Measurements from ENCODE around the gene PLEKHN1.

PLEKHN1 gene

GRCh38 chr1:934991-935750 is 31.1 kb upstream of the PLEKHN1 start (continued):
- no peak for TF ChIP-seq HIC1 (tag by site-specific recombination; IDR thresholded peaks at IDR 0.05)
- no peak for TF ChIP-seq GLI2 (tag by site-specific recombination; IDR thresholded peaks at IDR 0.05; ENCODE audit: borderline replicate concordance, low read depth)
- TF ChIP-seq ZNF19 (tag by site-specific recombination; IDR thresholded peaks at IDR 0.05; ENCODE audit: low read depth), result no peak
- TF ChIP-seq ZBTB26 (tag by site-specific recombination; optimal IDR thresholded peaks at IDR 0.05), result peak; percentile 37
- no peak for TF ChIP-seq PATZ1 (tag by site-specific recombination; IDR thresholded peaks at IDR 0.05)
- 0 out of 2 replicates have a peak, but pooled peaks have one; percentile 8 for TF ChIP-seq ZSCAN16 (tag by site-specific recombination; IDR thresholded peaks at IDR 0.05)
- TF ChIP-seq RBAK (tag by site-specific recombination; IDR thresholded peaks at IDR 0.05), result no peak
- TF ChIP-seq ZNF529 (tag by site-specific recombination; IDR thresholded peaks at IDR 0.05; ENCODE audit: insufficient replicate concordance), result no peak
- TF ChIP-seq ZNF626 (tag by site-specific recombination; IDR thresholded peaks at IDR 0.05), result no peak
- no peak for TF ChIP-seq HOXA7 (CRISPR knock-in tag; IDR thresholded peaks at IDR 0.05; ENCODE audit: borderline replicate concordance)
- no peak for TF ChIP-seq TCF7L2 (IDR thresholded peaks at IDR 0.05; ENCODE audit: borderline replicate concordance, low read depth, low read length)
- no peak for TF ChIP-seq ZSCAN23 (tag by site-specific recombination; IDR thresholded peaks at IDR 0.05)
- TF ChIP-seq ZFP69B (tag by site-specific recombination; IDR thresholded peaks at IDR 0.05), result peak; percentile 64
- no peak for TF ChIP-seq ZNF16 (tag by site-specific recombination; IDR thresholded peaks at IDR 0.05; ENCODE audit: low read depth)
- TF ChIP-seq SP3 (tag by site-specific recombination; IDR thresholded peaks at IDR 0.05), result no peak
- no peak for TF ChIP-seq ZSCAN18 (tag by site-specific recombination; IDR thresholded peaks at IDR 0.05)
- no peak for TF ChIP-seq ZBTB44 (tag by site-specific recombination; IDR thresholded peaks at IDR 0.05)
- no peak for TF ChIP-seq ZNF223 (tag by site-specific recombination; IDR thresholded peaks at IDR 0.05)
- TF ChIP-seq ZNF837 (tag by site-specific recombination; IDR thresholded peaks at IDR 0.05), result no peak
- peak; percentile 55 for TF ChIP-seq IKZF3 (tag by site-specific recombination; IDR thresholded peaks at IDR 0.05)
- TF ChIP-seq ZNF146 (tag by site-specific recombination; IDR thresholded peaks at IDR 0.05), result no peak
- TF ChIP-seq ZNF645 (tag by site-specific recombination; IDR thresholded peaks at IDR 0.05), result no peak
- TF ChIP-seq ZNF692 (tag by site-specific recombination; IDR thresholded peaks at IDR 0.05), result peak; percentile 33
- no peak for TF ChIP-seq MZF1 (tag by site-specific recombination; IDR thresholded peaks at IDR 0.05; ENCODE audit: borderline replicate concordance)

All from HEK293 (cell line).